Right atrium auricular region (tissue), 2 donors: ENCODE results near the gene ZNF202. TPM values are rescaled to one million over a fixed set of nuclear protein-coding genes. Genes with fewer than 3 reads are reported as not detected.

Source experiments
- DNase-seq: peaks from one replicate; pipeline ENCODE4 v3.0.0-alpha.2; 2019; ENCODE audit warnings: low spot score
- H3K27ac ChIP-seq, 2 donors: fragments of 200-600 bp; sonication (generic); 1 replicate in 1 of 2; 2 replicates in 1 of 2; pipeline ENCODE4 v1.5.1; 2016 to 2019
- H3K27me3 ChIP-seq, 2 donors: fragments of 200-600 bp; sonication (generic); one replicate each; pipeline versions ENCODE4 v1.5.1 to v1.6.0; 2017 to 2019
- H3K36me3 ChIP-seq: fragments of 200-600 bp; sonication (generic); one replicate; pipeline ENCODE4 v1.5.1; 2016
- H3K4me1 ChIP-seq, 2 donors: fragments of 200-600 bp; sonication (generic); one replicate each; pipeline versions ENCODE4 v1.5.1 to v1.6.0; 2017 to 2019
- H3K4me3 ChIP-seq, 2 donors: fragments of 200-600 bp; sonication (generic); 1 replicate in 1 of 2; 2 replicates in 1 of 2; pipeline ENCODE4 v1.5.1; 2017 to 2019; ENCODE audit warnings: mild to moderate bottlenecking in 1 of 2, moderate library complexity in 1 of 2
- H3K9me3 ChIP-seq, 2 donors: fragments of 200-600 bp; sonication (generic); one replicate each; pipeline ENCODE4 v1.5.1; 2019
- CTCF ChIP-seq, 2 donors: fragments of 200-600 bp; sonication (generic); IDR thresholded peaks; one replicate each; pipeline ENCODE4 v1.5.1; 2019; ENCODE audit warnings: antibody characterized with exemption in 2 of 2
- total RNA-seq, 2 donors: library from RNA; depleted of rRNA; stranded (reverse); fragments of >200 nt; gene quantifications; one replicate each; pipeline ENCODE4 v1.1.0, GENCODE V29; 2016

Gene ZNF202
- total RNA-seq, 2 donors from 2014 or later, result 1.9 to 4.1 TPM

GRCh38 chr11:123702139-123702538 is 39.3 kb downstream of the ZNF202 start:
- no peak overlapping the region for H3K27ac ChIP-seq
- no peaks in the 10 kb centered on the region for H3K9me3 ChIP-seq
- H3K36me3 ChIP-seq, result no peaks in the 10 kb centered on the region
- H3K4me3 ChIP-seq, result no peak overlapping the region
- no peak for DNase-seq
- no peak for TF ChIP-seq CTCF (IDR thresholded peaks at IDR 0.05)
- H3K4me1 ChIP-seq, result no peaks in the 10 kb centered on the region
- no peaks in the 10 kb centered on the region for H3K27me3 ChIP-seq

GRCh38 chr11:123700772-123701171 is 40.7 kb downstream of the ZNF202 start:
- Histone ChIP-seq H3K36me3 (no peaks in the 10 kb centered on the region), H3K4me1 (no peaks in the 10 kb centered on the region), H3K27ac (no peak overlapping the region), H3K4me3 (no peak overlapping the region), H3K9me3 (no peaks in the 10 kb centered on the region), H3K27me3 (no peaks in the 10 kb centered on the region)
- TF ChIP-seq CTCF (IDR thresholded peaks at IDR 0.05), result no peak
- DNase-seq, result no peak

- no peak for DNase-seq
- no peak overlapping the region for H3K27ac ChIP-seq
- H3K9me3 ChIP-seq, result no peaks in the 10 kb centered on the region
- H3K27me3 ChIP-seq, result no peaks in the 10 kb centered on the region
- H3K4me3 ChIP-seq, result no peak overlapping the region
- TF ChIP-seq CTCF (IDR thresholded peaks at IDR 0.05), result no peak
- H3K4me1 ChIP-seq, result no peaks in the 10 kb centered on the region
- H3K36me3 ChIP-seq, result no peaks in the 10 kb centered on the region
These were observed 42.8 kb downstream of the ZNF202 start for GRCh38 chr11:123698546-123699127.

GRCh38 chr11:123696183-123696582 is 45.3 kb downstream of the ZNF202 start:
- no peak overlapping the region for H3K4me3 ChIP-seq
- H3K9me3 ChIP-seq, result no peaks in the 10 kb centered on the region
- no peaks in the 10 kb centered on the region for H3K27me3 ChIP-seq
- H3K4me1 ChIP-seq, result no peaks in the 10 kb centered on the region
- H3K36me3 ChIP-seq, result no peaks in the 10 kb centered on the region
- TF ChIP-seq CTCF (IDR thresholded peaks at IDR 0.05), result no peak
- no peak overlapping the region for H3K27ac ChIP-seq
- DNase-seq, result no peak

GRCh38 chr11:123695231-123695630 is 46.2 kb downstream of the ZNF202 start:
- Histone ChIP-seq H3K4me1 (no peaks in the 10 kb centered on the region), H3K27me3 (no peaks in the 10 kb centered on the region)
- no peak for TF ChIP-seq CTCF (IDR thresholded peaks at IDR 0.05)

GRCh38 chr11:123694551-123694950 is 46.9 kb downstream of the ZNF202 start:
- H3K36me3 ChIP-seq, result no peaks in the 10 kb centered on the region
- no peak overlapping the region for H3K27ac ChIP-seq
- H3K4me3 ChIP-seq, result no peak overlapping the region
- no peak for TF ChIP-seq CTCF (IDR thresholded peaks at IDR 0.05)
- DNase-seq, result no peak
- H3K27me3 ChIP-seq, result no peaks in the 10 kb centered on the region
- H3K4me1 ChIP-seq, result no peaks in the 10 kb centered on the region
- H3K9me3 ChIP-seq, result no peaks in the 10 kb centered on the region

More at GRCh38 chr11:123695231-123695630, 46.2 kb downstream of the ZNF202 start:
- Histone ChIP-seq H3K36me3 (no peaks in the 10 kb centered on the region), H3K9me3 (no peaks in the 10 kb centered on the region), H3K4me3 (no peak overlapping the region), H3K27ac (no peak overlapping the region)
- no peak for DNase-seq
